ENCODE measurements around the gene JAM3.

- TF ChIP-seq ZNF274 (IDR thresholded peaks at IDR 0.05; ENCODE audit: low read depth, low read length) (no peak), YY1 (IDR thresholded peaks at IDR 0.05; ENCODE audit: insufficient read depth, insufficient read length) (no peak)
These were observed at the start of gene JAM3 for GRCh38 chr11:134068829-134069425.
